ENCODE data around the gene PMFBP1. TPM values are rescaled to one million over a fixed set of nuclear protein-coding genes. Genes with fewer than 3 reads are reported as not detected.

The PMFBP1 gene
- total RNA-seq, 1 experiment from 2014 or later: 5.6 TPM

- no peak overlapping the region for H3K4me2 ChIP-seq (ENCODE audit: low read length)
Observed at GRCh38 chr16:72214821-72215220, 42.9 kb upstream of the PMFBP1 start.

More at GRCh38 chr16:72214821-72215220, 42.9 kb upstream of the PMFBP1 start:
- ATAC-seq: no peak
- RAD21 ChIA-PET (ENCODE audit: low non-redundant PET in 1 of 2, low total read pairs in 2 of 2, uncharacterized antibody in 2 of 2, unreplicated experiment in 2 of 2): no interaction called here
- H3K27ac ChIP-seq (ENCODE audit: low read depth, low read length): no peak overlapping the region
- no peak for DNase-seq (ENCODE audit: low read depth, low spot score)
- H4K20me1 ChIP-seq (ENCODE audit: insufficient read depth): no peaks in the 10 kb centered on the region
- H3K79me2 ChIP-seq (ENCODE audit: insufficient read depth, low read length): no peaks in the 10 kb centered on the region
- TF ChIP-seq JUND (IDR thresholded peaks at IDR 0.05) (no peak), SIN3A (IDR thresholded peaks at IDR 0.05; ENCODE audit: low read depth) (no peak), SP1 (IDR thresholded peaks at IDR 0.05; ENCODE audit: low read depth) (no peak), CBX3 (IDR thresholded peaks at IDR 0.05; ENCODE audit: low read depth) (no peak), EZH2phosphoT487 (IDR thresholded peaks at IDR 0.05; ENCODE audit: borderline replicate concordance) (no peak), YY1 (IDR thresholded peaks at IDR 0.05; ENCODE audit: extremely low read depth, insufficient replicate concordance, low read depth, low read length) (no peak), ZFX (IDR thresholded peaks at IDR 0.05) (no peak), FOSL1 (IDR thresholded peaks at IDR 0.05; ENCODE audit: low read depth) (no peak), TCF7L2 (IDR thresholded peaks at IDR 0.05; ENCODE audit: borderline replicate concordance, extremely low read depth, insufficient read depth, insufficient read length) (no peak), POLR2AphosphoS5 (IDR thresholded peaks at IDR 0.05; ENCODE audit: low read depth, low read length) (no peak), POLR2A (IDR thresholded peaks at IDR 0.05; ENCODE audit: borderline replicate concordance, extremely low read depth, insufficient read depth, insufficient read length) (no peak), CEBPB (IDR thresholded peaks at IDR 0.05; ENCODE audit: low read depth) (no peak), EZH2 (IDR thresholded peaks at IDR 0.05) (no peak), ZBTB33 (IDR thresholded peaks at IDR 0.05; ENCODE audit: extremely low read depth, insufficient replicate concordance, low read length) (no peak), ZNF274 (IDR thresholded peaks at IDR 0.05; ENCODE audit: low read depth, low read length) (no peak), MAX (IDR thresholded peaks at IDR 0.05) (no peak)
- no peak overlapping the region for H3K4me3 ChIP-seq (replicated peaks in 1 of 2; ENCODE audit: low read depth in 1 of 2, low read length in 2 of 2)
- no peaks in the 10 kb centered on the region for H3K36me3 ChIP-seq (ENCODE audit: control insufficient read depth in 1 of 2, insufficient read depth in 2 of 2, low read length in 2 of 2)
- BruUV-seq (replicated peaks): no TSS peak
- CTCF ChIA-PET: no interaction called here
- POLR2A ChIA-PET: no interaction called here
- H2AFZ ChIP-seq (ENCODE audit: low read depth, low read length, poor library complexity, severe bottlenecking): no peak overlapping the region
- no peaks in the 10 kb centered on the region for H3K4me1 ChIP-seq (ENCODE audit: control insufficient read depth in 1 of 2, insufficient read depth in 2 of 2, low read length in 2 of 2)
- no peak overlapping the region for H3K9ac ChIP-seq (ENCODE audit: low read length)
- no peaks in the 10 kb centered on the region for H3K9me2 ChIP-seq (ENCODE audit: insufficient read depth)
- H3K9me3 ChIP-seq (ENCODE audit: control insufficient read depth in 1 of 2, insufficient read depth in 1 of 2, low read depth in 1 of 2, low read length in 2 of 2): no peaks in the 10 kb centered on the region
- intact Hi-C loops (cut with micrococcal nuclease): no loop called here
- H3K27me3 ChIP-seq (ENCODE audit: insufficient read depth, low read length): no peaks in the 10 kb centered on the region

Measured in HCT116 (cell line).